ENCODE results near the gene IL17B.

The IL17B gene

GRCh38 chr5:149414405-149415065, 35.4 kb upstream of the IL17B start:
- DNase-seq = no peak

GRCh38 chr5:149413477-149414210, 34.6 kb upstream of the IL17B start:
- no peak for DNase-seq

GRCh38 chr5:149412783-149413476, 33.8 kb upstream of the IL17B start:
- no peak for DNase-seq

DNA sequence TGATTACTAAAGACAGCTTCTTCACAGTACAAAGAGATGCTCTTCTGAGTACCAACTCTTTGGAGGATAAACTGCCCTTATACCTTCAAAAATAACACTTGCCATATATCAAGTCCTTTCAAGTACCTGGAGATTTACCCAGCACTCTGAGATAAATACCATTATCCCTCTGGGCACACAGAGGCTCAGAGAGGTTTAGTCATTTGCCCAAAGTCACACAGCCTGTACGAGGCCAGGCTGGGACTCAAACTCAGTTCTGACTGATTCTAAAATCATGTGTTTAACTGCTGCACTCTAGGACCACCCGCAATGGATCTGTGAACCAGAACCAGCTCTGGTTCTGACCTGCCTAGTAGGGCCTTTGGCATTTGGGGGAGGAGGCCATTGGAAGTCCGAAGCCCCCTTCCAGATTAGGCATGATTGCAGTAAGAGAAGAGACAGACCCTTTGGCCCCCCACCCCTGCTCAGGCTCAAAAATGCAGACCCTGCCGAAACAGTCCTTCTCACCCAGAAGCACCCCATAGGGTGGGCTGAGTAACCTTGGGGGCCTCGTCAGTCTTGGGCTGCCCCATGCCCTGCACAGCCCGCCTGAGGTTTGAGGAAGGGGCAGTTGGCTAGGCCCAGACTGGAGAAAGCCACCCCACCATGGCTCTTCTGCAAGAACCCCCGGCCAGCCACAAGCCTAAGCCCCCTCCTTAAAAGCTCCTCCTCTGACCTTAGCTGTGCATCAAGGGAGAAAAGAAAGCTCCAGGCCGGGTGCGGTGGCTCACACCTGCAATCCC, 32.8 kb upstream of the IL17B start:
- no peak for DNase-seq

DNA sequence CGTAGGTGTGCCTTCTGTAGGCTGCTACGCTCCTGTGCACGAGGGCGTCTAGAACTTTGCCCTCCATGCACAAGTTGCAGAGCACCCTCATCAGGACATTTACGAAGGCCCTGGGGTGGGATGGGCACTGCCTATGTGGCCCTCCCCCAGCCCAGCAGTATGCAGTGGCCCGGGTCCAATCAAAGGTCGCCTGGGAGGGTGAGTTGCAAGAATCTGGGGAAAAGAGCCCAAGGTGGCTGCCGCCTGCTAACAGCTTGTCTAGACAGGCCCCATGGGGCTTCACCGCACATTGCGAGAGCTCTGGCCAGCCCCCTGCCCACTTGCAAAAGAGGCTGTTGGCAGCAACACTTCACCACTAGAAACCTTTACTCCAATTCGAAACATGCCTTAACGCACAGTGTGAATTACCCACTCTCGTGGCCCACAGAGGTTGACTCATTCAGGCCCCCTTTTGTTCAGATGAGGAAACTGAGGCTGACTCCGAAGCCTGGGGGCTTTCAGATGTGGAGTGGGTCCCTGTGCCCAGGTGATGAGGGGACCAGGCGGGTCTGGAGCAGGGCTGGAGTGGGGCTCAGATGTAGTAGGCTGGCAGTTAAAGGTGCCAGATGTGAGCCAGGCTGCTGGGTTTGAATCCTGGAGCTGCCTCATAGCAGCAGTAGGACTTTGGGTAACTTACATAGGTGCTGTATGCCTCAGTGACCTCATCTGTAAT, 31.8 kb upstream of the IL17B start:
- DNase-seq = no peak

DNA sequence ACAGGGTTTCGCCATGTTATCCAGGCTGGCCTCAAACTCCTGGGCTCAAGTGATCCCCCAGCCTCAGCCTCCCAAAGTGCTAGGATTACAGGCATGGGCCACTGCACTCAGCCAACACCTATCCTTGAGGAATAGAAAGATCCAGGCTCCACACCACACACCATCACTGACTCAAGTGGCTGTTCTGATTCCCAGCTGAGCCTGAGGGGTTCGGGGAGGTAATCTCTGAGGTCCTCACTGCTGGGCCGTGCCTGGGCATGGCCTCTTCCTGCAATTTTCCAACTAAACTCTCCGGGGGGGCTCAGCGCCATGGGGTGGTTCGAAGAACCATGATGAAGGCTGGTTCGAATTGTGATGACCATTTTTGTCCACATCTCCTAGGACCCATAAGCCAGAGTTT, 31.0 kb upstream of the IL17B start:
- DNase-seq = no peak

DNA sequence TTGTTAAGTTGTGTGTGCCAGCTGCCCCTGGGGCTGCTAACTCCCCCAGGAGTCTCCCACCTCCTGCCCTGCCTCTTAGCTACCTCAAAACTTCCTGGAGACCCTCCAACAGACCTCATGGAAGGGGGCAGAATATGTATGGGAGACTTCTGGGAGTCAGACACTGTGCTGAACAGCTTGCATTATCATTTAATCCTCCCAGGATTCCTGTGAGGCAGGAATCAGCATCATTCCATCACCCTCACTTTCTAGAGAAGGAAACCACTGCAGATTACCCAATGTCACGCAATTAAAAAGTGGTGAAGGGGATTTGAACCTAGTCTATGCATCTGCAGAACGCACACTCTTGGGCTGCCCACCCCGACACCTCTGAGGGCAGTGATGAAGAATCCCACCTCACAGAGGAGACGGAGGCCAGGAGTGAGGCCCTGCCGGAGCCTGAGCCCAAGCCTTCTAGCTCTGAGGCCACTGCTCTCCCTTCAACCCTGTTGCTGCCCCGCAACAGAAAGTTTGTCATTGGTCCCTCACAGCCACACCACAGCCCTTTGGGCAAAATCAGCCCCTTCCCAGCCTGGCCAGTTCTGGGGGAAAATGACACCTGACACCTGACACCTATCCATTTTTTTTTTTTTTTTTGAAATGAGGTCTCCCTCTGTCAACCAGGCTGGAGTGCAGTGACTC, 30.3 kb upstream of the IL17B start:
- no peak for DNase-seq

GRCh38 chr5:149408252-149409099, 29.4 kb upstream of the IL17B start:
- DNase-seq = no peak

DNA sequence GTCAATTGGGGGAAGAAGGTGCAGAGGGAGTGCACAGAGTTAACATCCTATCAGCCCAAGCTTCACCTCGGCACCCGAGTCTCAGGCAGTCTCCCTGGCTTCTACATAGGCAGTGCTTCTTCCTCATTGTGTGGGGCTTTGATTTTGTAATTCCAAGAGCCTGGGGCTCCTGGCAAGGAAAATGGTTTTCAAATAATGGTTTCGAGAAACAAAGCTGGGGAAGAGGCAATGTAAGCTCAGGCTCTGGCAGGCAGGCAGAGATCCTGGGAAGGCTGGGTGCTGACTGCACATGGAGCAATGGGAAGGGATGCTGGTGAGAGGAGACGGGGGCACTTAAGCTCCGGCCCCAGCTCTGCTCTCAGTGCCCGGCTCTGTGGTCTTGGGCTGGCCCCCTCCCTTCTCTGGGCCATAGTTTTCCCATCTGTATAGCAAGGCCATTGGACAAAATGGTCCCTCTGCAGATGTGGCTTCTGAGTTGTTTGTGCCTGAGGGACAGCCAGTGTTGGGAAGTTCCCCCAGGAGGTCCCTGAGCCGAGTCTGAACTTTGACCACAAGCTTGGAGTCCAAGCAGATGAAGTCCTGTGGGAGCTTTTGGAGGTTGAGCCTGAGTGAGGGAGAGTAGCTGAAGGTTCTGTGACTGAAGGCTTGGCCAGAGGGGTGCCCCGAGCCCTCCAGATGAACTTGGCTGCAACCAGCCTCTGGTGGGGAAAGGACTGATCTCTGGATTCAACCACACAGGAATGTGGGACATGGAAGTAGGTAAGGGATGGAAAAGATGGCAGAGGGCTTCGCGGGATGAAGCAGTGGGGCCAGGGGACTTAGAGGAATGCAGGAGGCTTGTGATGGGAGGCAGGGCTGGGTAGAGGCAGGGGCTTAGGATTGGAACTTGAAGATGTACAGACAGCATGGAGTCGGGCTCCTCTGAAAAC, 28.5 kb upstream of the IL17B start:
- no peak for DNase-seq

- DNase-seq = no peak
Measured at GRCh38 chr5:149406979-149407306, 27.9 kb upstream of the IL17B start.

GRCh38 chr5:149406203-149406978, 27.3 kb upstream of the IL17B start:
- no peak for DNase-seq

GRCh38 chr5:149405550-149406202, 26.6 kb upstream of the IL17B start:
- no peak for DNase-seq

DNA sequence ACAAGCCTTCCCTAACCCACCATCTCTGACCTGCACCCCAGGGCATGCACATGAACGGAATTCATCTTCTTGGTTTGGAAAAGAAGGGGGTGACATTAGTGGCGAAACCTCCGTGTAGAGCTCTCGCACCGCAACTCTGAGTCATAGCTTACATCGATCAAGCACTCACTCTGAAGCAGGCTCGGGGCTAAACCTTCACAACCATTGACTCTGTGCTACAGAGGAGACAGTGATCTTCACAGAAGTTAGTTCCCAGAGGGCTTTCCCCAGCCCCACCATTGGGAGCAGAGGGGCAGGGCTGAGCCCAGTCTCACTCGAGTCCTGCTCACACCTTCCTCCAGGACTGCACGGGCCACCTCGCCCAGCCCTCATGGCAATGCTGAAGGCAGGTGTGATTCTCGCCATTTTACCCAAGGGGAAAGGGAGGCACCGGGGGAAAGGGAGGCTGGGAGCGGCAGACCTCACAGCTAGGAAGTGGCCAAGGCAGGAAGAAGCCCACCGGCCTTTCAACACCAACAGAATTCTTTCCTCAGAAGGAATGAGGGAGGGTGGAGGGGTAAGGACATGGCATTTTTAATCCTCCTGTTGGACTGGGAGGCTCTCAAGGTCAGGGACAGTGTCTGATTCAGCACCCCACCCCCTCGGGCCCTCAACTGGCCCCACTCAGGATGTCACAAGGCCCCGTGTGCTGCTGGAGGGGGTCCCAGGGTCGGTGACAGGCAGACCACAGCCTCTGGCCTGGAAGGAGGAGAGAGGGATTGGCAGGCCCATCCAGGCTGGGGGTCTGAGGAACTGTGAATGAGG, 25.9 kb upstream of the IL17B start:
- no peak for DNase-seq

DNA sequence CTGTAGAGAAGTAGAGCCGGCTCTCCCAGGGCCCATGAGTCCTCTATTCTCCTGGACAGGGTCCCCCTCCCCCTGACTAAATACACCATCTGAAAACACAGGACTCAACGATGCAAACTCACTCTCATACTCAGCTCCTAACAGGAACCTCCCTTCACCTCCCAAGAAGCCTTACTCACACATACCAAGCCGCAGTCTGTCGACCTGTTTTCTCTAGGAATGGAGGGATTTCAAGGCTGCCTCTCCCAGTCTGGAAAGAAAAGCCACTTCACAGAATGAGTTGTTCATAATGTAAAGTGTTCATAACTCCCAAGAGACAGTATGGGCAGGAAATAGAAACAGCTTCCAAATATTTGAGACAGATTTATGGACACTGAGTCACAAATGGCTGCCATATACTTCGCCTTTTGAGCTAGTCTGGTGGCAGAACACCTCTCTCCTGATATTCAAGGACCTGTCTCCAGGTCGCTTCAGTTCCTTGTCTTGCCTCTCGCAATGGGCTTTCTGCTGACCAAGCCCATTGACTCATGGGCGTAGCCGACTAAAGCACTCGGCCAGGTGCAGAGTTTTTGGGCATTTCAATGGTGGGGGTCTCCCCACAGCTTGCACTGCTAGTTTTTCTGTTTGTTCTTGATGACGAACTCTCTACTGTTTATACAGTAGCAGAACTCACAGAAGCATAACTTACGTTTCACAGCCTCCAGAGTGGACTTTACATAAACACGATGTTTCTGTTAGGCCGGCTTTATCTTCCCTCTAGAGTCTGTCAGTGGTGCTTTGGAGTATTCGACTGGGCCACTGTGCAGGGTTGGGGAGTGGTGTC, 25.0 kb upstream of the IL17B start:
- no peak for DNase-seq

- DNase-seq = no peak
Measured at GRCh38 chr5:149402291-149402690, 23.2 kb upstream of the IL17B start.

GRCh38 chr5:149401051-149401450, 22.0 kb upstream of the IL17B start:
- DNase-seq = no peak

GRCh38 chr5:149400304-149400703, 21.2 kb upstream of the IL17B start:
- no peak for DNase-seq

Data from SIG-M5 (cell line).